Fibroblast of skin of abdomen (primary cell): ENCODE measurements around the gene PPARGC1A.

Source experiments
- DNase-seq: peaks from one replicate; pipeline ENCODE4 v3.0.0-alpha.2; 2013

PPARGC1A gene

GRCh38 chr4:23770011-23770410 is 119.8 kb downstream of the PPARGC1A start:
- peak; percentile 65 for DNase-seq

- DNase-seq = no peak
Measured at GRCh38 chr4:23769406-23769805, 120.4 kb downstream of the PPARGC1A start.

GRCh38 chr4:23768541-23768940 is 121.3 kb downstream of the PPARGC1A start:
- no peak for DNase-seq

DNA sequence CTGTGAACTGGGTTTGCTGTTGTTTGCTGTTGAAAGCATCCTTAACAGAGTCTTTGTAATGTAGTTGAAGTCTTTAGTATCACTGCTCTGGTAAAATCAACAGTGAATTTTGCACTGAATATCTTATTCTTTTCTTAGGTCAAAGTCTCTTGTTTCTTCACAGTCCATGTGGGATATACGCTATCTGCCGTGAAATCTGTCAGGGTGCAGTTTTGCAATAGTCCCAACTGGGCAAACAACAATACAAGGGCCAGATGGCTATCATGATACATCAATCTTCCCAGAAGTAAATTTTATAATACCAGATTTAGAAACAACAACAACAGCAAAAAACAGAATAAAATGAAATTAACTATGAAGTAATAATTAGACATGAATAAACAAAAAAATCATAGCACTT is 123.5 kb downstream of the PPARGC1A start:
- no peak for DNase-seq

DNA sequence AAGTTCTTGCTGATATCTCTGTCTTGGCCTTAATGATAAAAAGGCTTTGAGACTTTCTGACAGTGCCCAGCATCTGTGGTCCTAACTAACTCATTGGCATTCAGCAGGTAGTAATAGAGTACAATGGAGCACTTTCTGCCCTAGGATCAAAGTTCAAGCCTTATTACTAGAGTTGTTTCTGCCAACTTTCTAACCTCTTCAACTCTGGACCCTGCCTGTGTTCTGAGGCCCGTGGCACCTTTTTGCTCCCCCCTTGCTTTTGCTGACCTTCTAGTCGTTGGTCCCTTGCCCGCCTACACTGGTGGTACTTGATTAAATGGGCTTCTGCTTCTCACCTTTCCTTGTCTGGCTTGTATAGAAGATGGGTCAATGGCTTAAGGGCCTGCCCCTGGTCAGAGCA is 126.3 kb downstream of the PPARGC1A start:
- DNase-seq = no peak

DNA sequence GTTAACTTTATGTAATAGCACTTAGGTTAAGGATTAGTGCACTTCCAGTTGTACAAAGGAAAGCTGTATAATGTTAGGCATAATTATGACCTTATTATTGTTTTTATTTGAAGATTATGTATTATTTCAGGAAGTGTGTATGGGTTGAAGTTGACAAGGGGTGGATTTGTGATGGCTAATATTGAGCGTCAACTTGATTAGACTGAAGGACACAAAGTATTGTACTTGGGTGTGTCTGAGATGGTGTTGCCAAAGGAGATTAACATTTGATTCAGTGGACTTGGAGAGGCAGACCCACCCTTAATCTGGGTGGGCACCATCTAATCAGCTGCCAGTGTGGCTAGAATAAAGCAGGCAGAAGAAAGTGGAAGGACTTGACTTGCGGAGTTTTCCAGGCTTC is 127.3 kb downstream of the PPARGC1A start:
- no peak for DNase-seq

DNA sequence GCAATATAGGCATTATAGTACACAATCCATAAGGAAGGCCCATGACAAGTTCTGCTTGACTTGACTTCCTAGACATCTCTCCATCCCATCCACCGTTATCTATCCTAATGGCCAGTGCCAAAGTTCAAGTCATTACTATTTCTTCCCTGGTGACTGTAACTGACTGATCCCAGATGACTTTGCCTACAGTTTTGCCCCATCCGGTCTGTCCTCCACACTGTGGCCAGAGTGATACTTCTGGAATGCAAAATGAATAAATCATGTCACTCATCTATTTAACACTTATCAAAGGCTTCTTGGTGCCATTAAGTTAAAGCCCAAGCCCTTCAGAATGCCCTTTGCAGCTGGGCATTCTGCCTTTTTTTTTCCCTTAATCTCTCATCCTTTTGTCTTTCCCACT is 130.8 kb downstream of the PPARGC1A start:
- DNase-seq = no peak

DNA sequence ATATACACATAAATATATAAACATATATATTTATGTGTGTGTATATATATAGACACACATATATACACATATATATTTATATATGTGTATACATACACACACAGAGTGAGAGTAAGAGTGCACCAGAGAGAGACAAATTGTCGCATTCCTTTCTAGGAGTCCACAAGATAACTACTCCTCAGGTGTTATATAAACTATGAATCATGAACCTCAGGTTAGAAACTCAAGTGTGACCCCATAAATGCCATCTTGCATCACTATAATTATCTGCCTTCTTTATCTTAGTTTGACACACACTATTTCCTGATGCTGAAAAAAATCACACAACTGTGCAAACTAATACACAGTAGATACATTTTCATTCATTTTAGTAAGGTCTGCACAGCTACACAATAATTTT is 135.2 kb downstream of the PPARGC1A start:
- DNase-seq = no peak

DNA sequence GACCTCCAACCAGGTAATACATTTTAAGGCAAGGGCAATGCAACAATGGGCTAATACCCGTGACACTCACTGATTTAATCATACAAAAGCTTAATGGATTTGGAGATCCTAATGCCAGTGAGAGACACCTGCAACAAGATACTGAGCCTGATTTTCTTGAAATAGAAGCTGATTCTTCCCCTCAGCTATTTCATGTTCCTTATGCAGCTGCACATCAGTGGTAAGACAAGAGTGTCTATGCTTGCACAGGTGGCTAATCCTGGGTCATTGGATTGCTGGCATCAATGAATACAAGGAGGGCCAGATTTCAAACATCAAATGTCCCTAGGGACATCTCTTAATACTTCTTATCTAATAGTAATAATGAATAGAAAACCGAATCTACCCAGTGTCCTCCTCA is 139.7 kb downstream of the PPARGC1A start:
- DNase-seq = no peak

DNA sequence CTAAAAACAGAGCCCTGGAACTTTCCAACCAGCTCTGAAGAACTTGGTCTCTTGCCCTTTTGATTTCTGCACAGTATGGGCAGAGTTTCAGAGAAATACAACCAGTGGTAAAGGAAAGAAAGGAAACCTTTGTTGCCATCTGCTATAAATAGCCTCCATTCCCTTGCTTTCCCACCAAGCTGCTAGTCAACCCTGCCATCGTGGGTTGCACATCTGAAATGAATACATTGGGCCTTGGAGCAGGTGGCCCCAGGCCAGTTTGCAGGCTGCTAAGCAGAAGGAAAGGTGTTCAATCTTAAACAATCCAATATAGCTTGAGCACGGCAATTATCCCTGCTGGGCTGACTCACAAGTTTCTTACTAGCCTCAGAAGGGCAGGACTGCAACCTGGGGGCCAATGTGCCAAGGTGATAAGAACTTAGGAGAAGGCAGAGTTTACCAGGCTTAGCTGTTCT is 142.5 kb downstream of the PPARGC1A start:
- DNase-seq = no peak

DNA sequence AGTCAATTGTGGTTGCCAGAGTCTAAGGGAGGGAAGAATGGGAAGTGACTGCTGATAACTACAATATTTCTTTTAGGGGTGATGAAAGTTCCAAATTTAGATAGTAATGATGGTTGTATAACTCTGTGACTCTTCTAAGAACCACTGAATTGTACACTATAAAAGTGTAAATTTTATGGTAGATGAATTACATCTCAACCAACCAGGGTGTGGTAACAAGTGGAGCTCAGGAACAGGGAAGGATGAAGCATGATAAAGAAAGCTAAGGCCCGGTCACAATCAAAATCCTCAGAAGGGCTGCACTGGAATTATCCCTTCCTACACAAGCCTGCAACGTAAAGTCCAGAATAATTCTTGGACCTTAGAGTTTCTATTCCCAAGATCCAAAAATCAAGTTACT is 143.2 kb downstream of the PPARGC1A start:
- no peak for DNase-seq

DNA sequence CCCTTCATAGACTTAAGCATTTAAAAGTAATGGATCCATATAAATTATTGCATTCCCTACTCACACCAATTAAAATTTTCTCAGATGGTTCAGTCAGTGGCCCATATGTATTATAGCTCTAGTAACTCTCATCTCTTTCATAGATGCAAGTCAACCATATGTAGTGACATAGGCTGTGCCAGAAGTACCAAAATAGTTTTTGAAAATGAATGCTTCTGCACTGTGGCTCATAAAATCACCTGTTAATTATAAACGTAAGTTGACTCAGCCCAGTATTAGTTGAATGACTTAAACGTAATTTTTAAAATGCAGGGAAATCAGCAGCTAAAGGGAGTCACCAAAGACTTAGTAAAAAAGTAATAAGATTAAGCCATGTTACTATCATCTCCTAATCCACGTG is 143.8 kb downstream of the PPARGC1A start:
- DNase-seq = no peak

- DNase-seq = no peak
Measured at GRCh38 chr4:23745377-23745776, 144.5 kb downstream of the PPARGC1A start.
